Thyroid gland (tissue), 4 donors: ENCODE data around the gene ARHGEF4.

Experiments used
- POLR2A ChIP-seq, 2 donors: fragments of 450-650 bp; IDR thresholded peaks; one replicate each; pipeline ENCODE4 v1.6.1; 2017; ENCODE audit warnings: antibody characterized with exemption in 2 of 2, mild to moderate bottlenecking in 2 of 2, moderate library complexity in 1 of 2
- TF ChIP-seq, protein P1 (sequence below), 6 experiments: fragments of 200-600 bp in 3 of 6; fragments of 450-650 bp in 3 of 6; sonication (generic) in 3 of 6; IDR thresholded peaks; one replicate each; pipeline ENCODE4 v1.5.1; 2016 to 2019; ENCODE audit warnings: antibody characterized with exemption in 6 of 6, mild to moderate bottlenecking in 2 of 6, inconsistent platforms in 1 of 6, moderate library complexity in 1 of 6

DNA sequence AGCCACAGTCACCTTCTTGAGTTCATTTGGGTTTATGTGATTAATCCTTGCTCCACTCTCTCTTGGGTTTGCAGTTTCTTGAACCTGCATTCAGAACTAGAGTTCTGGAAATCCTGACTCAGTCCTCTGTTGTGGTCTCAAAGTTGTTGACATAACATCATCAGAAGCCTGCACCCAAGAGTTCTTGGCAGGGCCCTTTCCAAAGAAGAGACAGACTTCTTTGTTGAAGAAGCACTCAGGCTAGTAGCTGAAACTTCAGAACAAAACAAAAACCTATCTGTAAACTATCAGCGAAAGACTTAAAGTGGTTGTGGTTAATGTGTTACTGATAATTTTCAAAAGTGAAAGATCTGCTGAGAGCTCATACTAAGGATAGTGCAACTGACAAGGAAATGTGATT, 135.7 kb downstream of the ARHGEF4 start:
- TF ChIP-seq, protein P1, sequence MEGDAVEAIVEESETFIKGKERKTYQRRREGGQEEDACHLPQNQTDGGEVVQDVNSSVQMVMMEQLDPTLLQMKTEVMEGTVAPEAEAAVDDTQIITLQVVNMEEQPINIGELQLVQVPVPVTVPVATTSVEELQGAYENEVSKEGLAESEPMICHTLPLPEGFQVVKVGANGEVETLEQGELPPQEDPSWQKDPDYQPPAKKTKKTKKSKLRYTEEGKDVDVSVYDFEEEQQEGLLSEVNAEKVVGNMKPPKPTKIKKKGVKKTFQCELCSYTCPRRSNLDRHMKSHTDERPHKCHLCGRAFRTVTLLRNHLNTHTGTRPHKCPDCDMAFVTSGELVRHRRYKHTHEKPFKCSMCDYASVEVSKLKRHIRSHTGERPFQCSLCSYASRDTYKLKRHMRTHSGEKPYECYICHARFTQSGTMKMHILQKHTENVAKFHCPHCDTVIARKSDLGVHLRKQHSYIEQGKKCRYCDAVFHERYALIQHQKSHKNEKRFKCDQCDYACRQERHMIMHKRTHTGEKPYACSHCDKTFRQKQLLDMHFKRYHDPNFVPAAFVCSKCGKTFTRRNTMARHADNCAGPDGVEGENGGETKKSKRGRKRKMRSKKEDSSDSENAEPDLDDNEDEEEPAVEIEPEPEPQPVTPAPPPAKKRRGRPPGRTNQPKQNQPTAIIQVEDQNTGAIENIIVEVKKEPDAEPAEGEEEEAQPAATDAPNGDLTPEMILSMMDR (IDR thresholded peaks at IDR 0.05) = no peak
- TF ChIP-seq POLR2A (IDR thresholded peaks at IDR 0.05) = no peak
